NCI-H2029 treated with DMSO at 0.1 percent for 48 hours (cell line): ENCODE data around the gene FBXW2.

Experiments
- DNase-seq: peaks from one replicate; lab custom pipeline; 2025; lab: John Stamatoyannopoulos, UW

Gene FBXW2

DNA sequence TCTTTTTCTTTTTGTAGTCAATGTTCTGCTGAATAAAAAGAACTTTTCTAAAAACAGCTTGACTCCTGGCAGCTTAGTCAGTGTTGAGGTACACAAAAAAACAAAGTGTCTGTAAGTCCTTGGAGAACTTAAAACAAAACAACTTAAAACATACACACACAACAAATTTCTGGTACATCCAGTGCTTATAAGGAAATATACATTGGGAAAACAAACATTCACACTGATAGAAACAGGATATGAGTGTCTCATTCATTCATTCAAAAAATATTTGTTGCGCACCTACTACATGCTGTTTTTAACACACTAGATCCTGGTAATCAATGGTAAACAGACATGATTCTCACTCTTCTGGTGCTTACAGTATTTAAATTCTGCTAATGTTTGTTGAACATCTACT lies 51.5 kb downstream of the FBXW2 start:
- no peak for DNase-seq

- no peak for DNase-seq
Measured at GRCh38 chr9:120741191-120741590, 52.0 kb downstream of the FBXW2 start.

- peak; percentile 30 for DNase-seq
Measured at GRCh38 chr9:120740132-120740531, 53.1 kb downstream of the FBXW2 start.

DNA sequence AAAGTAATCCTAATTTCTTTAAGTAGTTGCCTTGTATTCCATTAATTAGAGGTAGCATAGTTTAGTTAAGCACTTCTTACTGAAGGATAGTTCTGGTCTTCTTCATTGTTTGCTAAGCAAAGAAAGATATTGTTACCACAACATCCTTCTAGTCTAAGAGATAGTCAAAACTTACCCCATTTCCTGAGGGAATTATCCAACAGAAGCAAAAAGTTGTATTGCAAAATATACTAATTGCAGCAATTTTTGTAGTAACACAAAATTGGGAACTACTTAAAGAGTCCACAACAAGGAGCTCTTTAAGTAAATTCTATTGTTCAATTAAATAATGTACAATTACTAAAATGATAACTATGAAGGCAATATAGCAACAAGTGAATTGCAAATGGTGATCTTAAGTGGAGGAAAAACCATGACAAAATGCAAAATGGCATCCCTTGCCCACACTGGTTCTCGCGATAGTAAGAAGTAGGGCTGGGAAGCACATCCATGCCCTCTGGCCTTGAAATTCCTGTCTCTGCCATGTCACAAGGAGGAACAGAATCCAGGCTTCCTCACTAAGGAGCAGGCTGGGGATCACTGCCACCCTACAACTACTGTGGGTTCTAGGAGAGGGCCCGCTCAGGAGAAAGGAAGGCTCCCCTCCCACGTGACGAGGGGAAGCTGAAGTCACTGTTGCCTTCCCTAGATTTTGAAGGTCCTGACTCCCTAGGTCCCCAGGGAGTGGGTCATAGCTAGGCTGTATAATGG lies 55.6 kb downstream of the FBXW2 start:
- DNase-seq = no peak

DNA sequence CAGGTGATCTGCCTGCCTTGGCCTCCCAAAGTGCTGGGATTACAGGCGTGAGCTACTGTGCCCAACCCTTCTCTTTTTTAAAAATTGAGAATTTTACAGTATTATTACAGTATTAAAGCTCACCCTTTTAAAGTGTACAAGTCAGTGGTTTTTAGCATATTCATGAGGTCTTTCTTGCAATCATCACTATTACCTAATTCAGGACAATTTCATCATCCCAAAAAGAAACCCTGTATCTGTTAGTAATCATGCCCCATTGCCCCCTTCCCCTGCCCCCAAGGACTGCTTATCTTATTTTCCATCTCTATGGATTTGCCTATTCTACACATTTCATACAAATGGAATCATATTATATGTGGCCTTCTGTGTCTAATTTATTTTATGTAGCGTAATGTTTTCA lies 56.3 kb downstream of the FBXW2 start:
- no peak for DNase-seq

GRCh38 chr9:120735415-120736126 lies 57.6 kb downstream of the FBXW2 start:
- no peak for DNase-seq

DNA sequence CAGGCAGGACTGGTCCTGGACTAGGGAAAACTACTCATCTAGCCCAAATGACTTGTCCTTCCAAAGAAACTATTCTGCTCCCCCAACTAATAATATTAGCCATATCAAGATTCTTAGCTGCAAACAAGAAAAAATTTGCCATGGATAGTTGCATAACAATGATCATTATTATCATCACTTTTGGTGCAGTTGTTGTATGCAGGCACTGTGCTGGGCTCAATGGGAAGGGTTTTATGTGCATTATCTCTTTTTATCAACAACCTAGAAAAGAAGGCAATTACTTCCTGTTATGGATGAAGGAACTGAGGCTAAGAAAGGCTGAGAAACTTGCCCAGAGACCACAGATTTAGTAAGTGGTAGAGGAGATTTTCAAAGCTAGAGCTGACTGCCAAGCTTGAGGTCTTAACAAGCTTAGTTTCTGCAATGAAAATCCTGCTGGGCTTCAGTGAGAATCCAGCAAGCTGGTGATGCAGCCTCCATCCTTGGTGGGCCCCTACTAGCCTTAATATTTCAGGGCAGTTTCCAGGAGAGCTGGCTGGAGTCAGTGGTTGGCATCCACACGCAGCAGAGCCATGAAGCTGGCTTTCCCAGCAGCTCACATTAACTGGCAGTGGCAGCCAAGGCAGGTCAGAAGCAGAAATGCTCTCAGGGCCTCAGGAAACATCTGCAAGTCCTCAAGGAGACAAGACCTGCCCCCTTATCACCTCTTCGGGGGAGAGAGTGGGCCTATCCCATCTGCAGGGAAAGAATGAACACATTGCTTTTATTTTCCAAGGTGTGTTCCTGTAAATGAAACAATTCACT lies 58.4 kb downstream of the FBXW2 start:
- DNase-seq = no peak

- DNase-seq = no peak
Measured at GRCh38 chr9:120733190-120733589, 60.0 kb downstream of the FBXW2 start.

- DNase-seq = peak; percentile 62
Measured at GRCh38 chr9:120730654-120731514, 62.3 kb downstream of the FBXW2 start.

GRCh38 chr9:120729791-120730241 lies 63.4 kb downstream of the FBXW2 start:
- DNase-seq = no peak

GRCh38 chr9:120726484-120726883 lies 66.7 kb downstream of the FBXW2 start:
- DNase-seq = no peak

DNA sequence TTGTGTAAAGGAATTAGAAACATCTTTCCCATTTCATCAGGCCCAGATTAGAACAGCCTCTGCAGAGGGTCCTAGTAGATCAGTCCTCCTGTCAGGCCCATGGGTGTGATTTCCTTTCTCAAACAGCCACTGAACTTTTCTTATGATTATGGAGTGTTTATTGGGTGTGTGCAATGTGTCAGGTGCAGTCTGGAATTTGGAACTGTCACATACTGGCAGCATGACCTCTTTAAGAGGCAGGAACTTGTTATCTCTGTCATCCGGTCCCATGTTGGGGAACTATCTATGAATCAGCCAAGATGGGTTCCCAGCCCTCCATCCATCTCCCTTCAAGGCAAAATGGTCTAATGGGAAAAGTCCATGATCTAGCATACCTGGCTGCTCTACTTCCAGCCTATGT lies 67.3 kb downstream of the FBXW2 start:
- DNase-seq = no peak

DNA sequence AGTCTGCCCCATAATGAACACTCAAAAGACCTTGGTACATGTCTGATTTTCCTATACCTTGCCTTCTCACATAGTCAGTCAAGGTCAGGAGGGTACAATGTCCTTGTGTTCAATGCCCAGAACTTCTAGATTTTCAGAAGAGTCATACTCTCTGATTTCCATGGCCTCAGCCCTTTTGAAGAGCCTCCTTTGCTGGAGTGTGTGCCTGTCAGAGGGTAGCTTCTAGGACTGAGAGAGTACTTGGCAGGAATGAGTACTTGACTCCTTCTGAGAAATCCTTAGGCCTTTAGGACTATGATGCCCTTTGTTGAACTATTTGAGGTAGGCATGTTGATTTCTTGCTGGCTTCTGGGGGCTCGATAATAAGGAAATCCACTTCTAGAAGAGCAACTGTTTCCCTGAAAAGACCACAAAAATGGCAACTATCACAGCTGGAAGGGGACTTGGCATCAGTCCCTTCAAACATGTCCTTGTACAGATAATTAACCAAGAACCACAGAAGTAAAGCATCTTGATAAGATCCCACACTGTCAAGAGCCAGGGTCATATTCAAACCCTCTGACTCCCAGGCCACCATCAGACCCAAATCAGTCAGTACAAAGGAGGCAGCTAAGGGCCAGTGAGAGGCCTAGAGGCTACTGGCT lies 68.3 kb downstream of the FBXW2 start:
- DNase-seq = no peak

DNA sequence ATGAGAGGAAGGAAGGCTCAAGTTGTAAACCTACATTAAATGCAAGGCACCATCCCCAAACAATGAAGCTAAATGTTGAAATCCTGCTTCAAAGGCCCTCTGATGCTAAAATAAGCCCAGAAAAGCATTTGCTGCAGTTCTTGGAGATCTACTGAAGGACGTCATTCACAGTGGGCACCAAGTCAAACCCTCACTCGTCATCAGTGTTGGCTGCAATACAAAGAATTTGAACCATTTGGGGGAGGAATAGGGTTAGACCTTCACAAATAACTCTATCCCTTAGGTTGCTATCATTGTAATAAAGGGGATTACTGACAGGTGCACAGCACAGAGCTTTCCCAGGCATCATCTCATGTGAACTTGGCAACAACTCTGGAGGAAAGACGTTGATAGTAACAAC lies 69.7 kb downstream of the FBXW2 start:
- no peak for DNase-seq

DNA sequence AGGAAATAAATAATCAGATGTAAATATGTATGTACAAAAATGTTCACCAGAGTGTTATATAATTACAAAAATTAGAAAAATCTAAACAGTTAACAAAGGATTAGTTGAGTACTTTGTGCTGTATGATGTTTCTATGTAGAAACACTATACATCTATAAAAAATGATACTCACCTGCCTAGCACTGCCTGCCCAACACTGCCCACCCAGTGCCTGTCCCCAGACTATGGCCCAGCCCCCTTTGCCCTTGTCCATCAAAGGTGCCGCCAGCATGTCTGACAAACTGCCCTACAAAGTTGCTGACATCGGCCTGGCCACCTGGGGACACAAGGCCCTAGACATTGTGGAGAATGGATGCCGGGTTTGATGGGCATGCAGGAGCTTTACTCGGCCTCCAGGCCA lies 72.8 kb downstream of the FBXW2 start:
- no peak for DNase-seq

GRCh38 chr9:120718316-120718715 lies 74.9 kb downstream of the FBXW2 start:
- no peak for DNase-seq

DNA sequence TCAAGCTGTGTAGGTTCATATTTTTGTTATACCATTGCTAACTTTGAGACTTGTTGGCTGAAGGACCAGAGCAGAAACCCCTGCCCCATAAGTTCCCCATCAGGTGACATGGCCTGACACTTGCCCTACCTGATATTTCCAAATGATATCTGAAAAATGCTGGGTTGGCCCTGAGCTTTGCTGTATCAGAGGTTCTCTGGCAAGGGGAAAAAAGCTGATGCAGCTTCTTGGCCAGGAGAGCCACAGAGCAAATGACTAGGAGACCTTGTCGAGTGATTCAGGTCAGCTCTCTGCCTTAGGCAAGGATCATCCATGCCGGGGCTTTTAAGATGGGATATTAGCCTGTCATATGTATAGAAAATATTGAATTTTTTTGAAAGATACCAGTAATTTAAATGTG lies 76.0 kb downstream of the FBXW2 start:
- no peak for DNase-seq

GRCh38 chr9:120716483-120716882 lies 76.7 kb downstream of the FBXW2 start:
- no peak for DNase-seq

GRCh38 chr9:120715389-120715924 lies 77.8 kb downstream of the FBXW2 start:
- DNase-seq = no peak

DNA sequence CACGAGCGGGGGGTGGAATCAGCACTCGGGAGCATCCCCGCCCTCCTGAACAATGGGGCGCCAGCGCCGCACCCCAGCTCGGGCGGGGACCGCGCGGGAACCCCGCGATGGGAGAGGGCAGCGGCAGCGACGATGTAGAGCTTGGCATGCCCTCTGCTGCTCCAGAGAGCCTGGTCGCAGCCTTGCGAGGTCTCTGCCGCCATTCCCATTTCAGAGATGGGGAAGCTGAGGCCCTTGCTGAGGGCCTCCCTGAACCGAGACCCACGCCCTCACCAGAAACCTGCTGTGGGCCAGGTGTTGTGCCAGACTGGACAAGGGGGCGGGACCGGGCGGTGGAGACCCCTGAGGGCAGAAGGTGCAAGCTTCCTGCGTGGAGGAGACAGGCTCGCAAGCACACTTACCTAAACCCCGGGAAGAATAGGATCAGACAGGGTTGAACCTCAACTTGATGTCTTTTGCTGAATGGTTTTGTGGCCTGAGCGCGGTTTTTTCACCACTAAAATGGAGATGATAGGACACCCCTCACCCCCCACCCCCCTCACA lies 78.3 kb downstream of the FBXW2 start:
- DNase-seq = no peak
